Right cardiac atrium (tissue), 5 donors: ENCODE measurements around the gene EXOC4. TPM values are rescaled to one million over a fixed set of nuclear protein-coding genes. Genes with fewer than 3 reads are reported as not detected.
A peak's percentile ranks its signal among the peaks of the same experiment; 100 is the strongest.

Experiments
- ATAC-seq, 2 donors: fragments of 200-7000 bp; cut with Tn5 transposase; one replicate each; pipeline versions ENCODE4 v1.8.0 to v1.9.1; 2020; ENCODE audit warnings: moderate library complexity in 2 of 2, mild to moderate bottlenecking in 1 of 2
- DNase-seq, 3 donors: peaks; one replicate each; pipeline ENCODE4 v3.0.0-alpha.2; 2020
- H3K27ac ChIP-seq: one replicate; pipeline ENCODE4 v1.5.1; 2013; ENCODE audit warnings: mild to moderate bottlenecking, low read length, control low read depth, moderate library complexity
- H3K27me3 ChIP-seq: one replicate; pipeline ENCODE4 v1.6.1; 2013; ENCODE audit not compliant: control insufficient read depth, insufficient read depth
- H3K4me1 ChIP-seq: one replicate; pipeline ENCODE4 v1.6.1; 2013; ENCODE audit warnings: low read length; ENCODE audit not compliant: control insufficient read depth, insufficient read depth
- H3K4me3 ChIP-seq: one replicate; pipeline ENCODE4 v1.5.1; 2013; ENCODE audit warnings: low read length, control low read depth
- H3K9me3 ChIP-seq: one replicate; pipeline ENCODE4 v1.6.1; 2013; ENCODE audit warnings: low read length; ENCODE audit not compliant: control insufficient read depth
- WGBS: extraction: QIAGEN DNeasy Blood & Tissue Kit; methylation state at CpG from one replicate; pipeline ENCODE4 v1.1.7; 2013; 5-methylcytosine and 5-hydroxymethylcytosine counted together
- intact Hi-C, 4 donors: fragments of 100-400 bp; cut with DNase I; formaldehyde crosslinking; loops; one replicate each; pipeline versions ENCODE4 v1.11.0 to v1.14.0; 2022 to 2023
- polyA plus RNA-seq: library from polyadenylated mRNA; stranded (reverse); fragments of 200-250 nt; gene quantifications from one replicate; pipeline ENCODE4 v1.2.3, GENCODE V29; 2013
- total RNA-seq, 4 donors: library from RNA; stranded (reverse); fragmentation: NEBNext Ultra II Directional; extraction: Animal tissue kit (Norgen Biotek cat#: 25700); gene quantifications; one replicate each; pipeline ENCODE4 v1.2.1, GENCODE V29; 2021
- donor health status: healthy with polysubstance abuse.
- donor health status: DM: no; HTN: yes; CAD: no.
- donor health status: DM: no; HTN: no; CAD: no.
- donor health status: DM: no; HTN: yes; CAD: no; lungs with severe emphysema.
- donor health status: DM: yes; HTN: yes; CAD: no.

Gene EXOC4
- total and polyA plus RNA-seq, 5 donors = 11.9 to 45.9 (median 39.7) TPM

GRCh38 chr7:133649593-133649992, 396.7 kb downstream of the EXOC4 start:
- Histone ChIP-seq H3K4me1 (peaks cover 2% of the 10 kb centered on the region), H3K9me3 (no peaks in the 10 kb centered on the region), H3K27me3 (no peaks in the 10 kb centered on the region), H3K27ac (no peak overlapping the region), H3K4me3 (no peak overlapping the region)
- intact Hi-C loops = no loop called here
- DNase-seq (no peak), ATAC-seq (no peak)
- WGBS = 89% methylated on average over 1 of the region's 1 CpG

GRCh38 chr7:133650069-133650468, 397.2 kb downstream of the EXOC4 start:
- intact Hi-C loops = no loop called here
- no peak for DNase-seq
- Histone ChIP-seq H3K9me3 (no peaks in the 10 kb centered on the region), H3K27ac (no peak overlapping the region), H3K27me3 (no peaks in the 10 kb centered on the region), H3K4me3 (no peak overlapping the region), H3K4me1 (peaks cover 2% of the 10 kb centered on the region)
- WGBS = 52% methylated on average over 3 of the region's 3 CpGs
- ATAC-seq = no peak

GRCh38 chr7:133650487-133651300, 397.8 kb downstream of the EXOC4 start:
- no peak for DNase-seq
- no peak overlapping the region for H3K27ac ChIP-seq
- no peaks in the 10 kb centered on the region for H3K9me3 ChIP-seq
- H3K4me1 ChIP-seq = peaks cover 2% of the 10 kb centered on the region
- ATAC-seq = no peak
- 81% methylated on average over 5 of the region's 5 CpGs for WGBS
- intact Hi-C loops = no loop called here
- no peak overlapping the region for H3K4me3 ChIP-seq
- H3K27me3 ChIP-seq = no peaks in the 10 kb centered on the region

- Histone ChIP-seq H3K27ac (no peak overlapping the region), H3K4me1 (no peaks in the 10 kb centered on the region), H3K4me3 (no peak overlapping the region), H3K9me3 (no peaks in the 10 kb centered on the region), H3K27me3 (no peaks in the 10 kb centered on the region)
- intact Hi-C loops = no loop called here
- DNase-seq (no peak), ATAC-seq (no peak)
- 87% methylated on average over 3 of the region's 3 CpGs for whole genome bisulfite sequencing
Observed at GRCh38 chr7:133652547-133652946, 399.7 kb downstream of the EXOC4 start.

GRCh38 chr7:133654547-133654946, 401.7 kb downstream of the EXOC4 start:
- no peak for DNase-seq

GRCh38 chr7:133662276-133662675, 409.4 kb downstream of the EXOC4 start:
- ATAC-seq (no peak), DNase-seq (no peak)
- H3K4me3 ChIP-seq = no peak overlapping the region
- H3K4me1 ChIP-seq = no peaks in the 10 kb centered on the region
- no peaks in the 10 kb centered on the region for H3K27me3 ChIP-seq
- H3K9me3 ChIP-seq = no peaks in the 10 kb centered on the region
- intact Hi-C loops = no loop called here
- WGBS = 97% methylated on average over 4 of the region's 4 CpGs
- H3K27ac ChIP-seq = no peak overlapping the region

More at GRCh38 chr7:133654547-133654946, 401.7 kb downstream of the EXOC4 start:
- ATAC-seq = no peak
- Histone ChIP-seq H3K4me3 (no peak overlapping the region), H3K4me1 (no peaks in the 10 kb centered on the region), H3K27ac (no peak overlapping the region), H3K9me3 (no peaks in the 10 kb centered on the region), H3K27me3 (no peaks in the 10 kb centered on the region)
- intact Hi-C loops = no loop called here
- WGBS = 97% methylated on average over 4 of the region's 4 CpGs

GRCh38 chr7:133662830-133663229, 410.0 kb downstream of the EXOC4 start:
- Histone ChIP-seq H3K9me3 (no peaks in the 10 kb centered on the region), H3K4me1 (no peaks in the 10 kb centered on the region), H3K27me3 (no peaks in the 10 kb centered on the region), H3K27ac (no peak overlapping the region), H3K4me3 (no peak overlapping the region)
- ATAC-seq (no peak), DNase-seq (no peak)
- intact Hi-C loops = no loop called here
- 94% methylated on average over 4 of the region's 4 CpGs for WGBS

GRCh38 chr7:133664528-133664927, 411.6 kb downstream of the EXOC4 start:
- ATAC-seq (no peak), DNase-seq (no peak)
- H3K4me1 ChIP-seq = no peaks in the 10 kb centered on the region
- no peak overlapping the region for H3K4me3 ChIP-seq
- no peaks in the 10 kb centered on the region for H3K9me3 ChIP-seq
- no peaks in the 10 kb centered on the region for H3K27me3 ChIP-seq
- no peak overlapping the region for H3K27ac ChIP-seq
- intact Hi-C loops = no loop called here

- no peaks in the 10 kb centered on the region for H3K9me3 ChIP-seq
- WGBS = 97% methylated on average over 4 of the region's 4 CpGs
- ATAC-seq (no peak), DNase-seq (peak in 1 of 3 donors; percentile 14)
- no peaks in the 10 kb centered on the region for H3K4me1 ChIP-seq
- no peaks in the 10 kb centered on the region for H3K27me3 ChIP-seq
- intact Hi-C loops = no loop called here
- no peak overlapping the region for H3K4me3 ChIP-seq
- H3K27ac ChIP-seq = no peak overlapping the region
Observed at GRCh38 chr7:133668296-133669060, 415.6 kb downstream of the EXOC4 start.

GRCh38 chr7:133669061-133669455, 416.2 kb downstream of the EXOC4 start:
- 95% methylated on average over 6 of the region's 6 CpGs for WGBS
- DNase-seq = peak in 1 of 3 donors; percentile 27
- intact Hi-C loops = no loop called here

GRCh38 chr7:133670250-133670649, 417.4 kb downstream of the EXOC4 start:
- no peaks in the 10 kb centered on the region for H3K4me1 ChIP-seq
- DNase-seq = no peak
- no peaks in the 10 kb centered on the region for H3K9me3 ChIP-seq
- no peak overlapping the region for H3K27ac ChIP-seq
- H3K4me3 ChIP-seq = no peak overlapping the region
- ATAC-seq = no peak
- intact Hi-C loops = no loop called here
- 85% methylated on average over 5 of the region's 5 CpGs for WGBS
- H3K27me3 ChIP-seq = no peaks in the 10 kb centered on the region

More at GRCh38 chr7:133669061-133669455, 416.2 kb downstream of the EXOC4 start:
- Histone ChIP-seq H3K27me3 (no peaks in the 10 kb centered on the region), H3K27ac (no peak overlapping the region), H3K9me3 (no peaks in the 10 kb centered on the region), H3K4me1 (no peaks in the 10 kb centered on the region), H3K4me3 (no peak overlapping the region)
- no peak for ATAC-seq
